Stomach smooth muscle (tissue), 2 donors: ENCODE data around the gene ARHGAP21.
"Not testable (repeated sequence)": the region's sequence is repeated elsewhere in the genome, so short reads cannot be mapped to it uniquely, and the experiment has no call there.

ENCODE experiments used
- H3K27ac ChIP-seq: one replicate; pipeline ENCODE4 v1.7.0; 2013; ENCODE audit warnings: mild to moderate bottlenecking, low read length, inconsistent platforms
- H3K27me3 ChIP-seq, 2 donors: one replicate each; pipeline ENCODE4 v1.7.0; 2013; ENCODE audit warnings: low read length in 2 of 2; ENCODE audit not compliant: insufficient read depth in 2 of 2, control insufficient read depth in 1 of 2
- H3K36me3 ChIP-seq, 2 donors: one replicate each; pipeline ENCODE4 v1.7.0; 2013; ENCODE audit warnings: low read length in 2 of 2; ENCODE audit not compliant: control insufficient read depth in 2 of 2, insufficient read depth in 2 of 2
- H3K4me1 ChIP-seq: one replicate; pipeline ENCODE4 v1.7.0; 2013; ENCODE audit warnings: low read length; ENCODE audit not compliant: control insufficient read depth, insufficient read depth
- H3K4me3 ChIP-seq, 2 donors: one replicate each; pipeline ENCODE4 v1.7.0; 2013; ENCODE audit warnings: low read length in 2 of 2
- H3K9ac ChIP-seq, 2 donors: one replicate each; pipeline ENCODE4 v1.7.0; 2013; ENCODE audit warnings: low read length in 2 of 2, mild to moderate bottlenecking in 1 of 2
- H3K9me3 ChIP-seq, 2 donors: one replicate each; pipeline ENCODE4 v1.7.0; 2013; ENCODE audit warnings: low read length in 2 of 2; ENCODE audit not compliant: control insufficient read depth in 2 of 2
- donor health status: healthy.
- donor health status: Pancreatic carcinoma.

Gene ARHGAP21

GRCh38 chr10:24625778-24626177 lies 97.9 kb downstream of the ARHGAP21 start:
- Histone ChIP-seq H3K27me3 (no peaks in the 10 kb centered on the region), H3K4me3 (no peak overlapping the region), H3K36me3 (peaks cover 0 to 5% of the 10 kb centered on the region in 2 donors), H3K9me3 (no peaks in the 10 kb centered on the region), H3K27ac (no peak overlapping the region), H3K9ac (no peak overlapping the region), H3K4me1 (no peaks in the 10 kb centered on the region)

GRCh38 chr10:24623383-24623782 lies 100.3 kb downstream of the ARHGAP21 start:
- H3K9ac ChIP-seq = no peak overlapping the region
- no peaks in the 10 kb centered on the region for H3K4me1 ChIP-seq
- H3K27me3 ChIP-seq = no peaks in the 10 kb centered on the region
- H3K27ac ChIP-seq = no peak overlapping the region
- peaks cover 4 to 5% of the 10 kb centered on the region in 2 donors for H3K36me3 ChIP-seq
- no peak overlapping the region for H3K4me3 ChIP-seq
- H3K9me3 ChIP-seq = no peaks in the 10 kb centered on the region

- H3K9ac ChIP-seq = no peak overlapping the region
- H3K27me3 ChIP-seq = no peaks in the 10 kb centered on the region
- H3K9me3 ChIP-seq = no peaks in the 10 kb centered on the region
- H3K4me3 ChIP-seq = no peak overlapping the region
- peaks cover 2 to 6% of the 10 kb centered on the region in 2 donors for H3K36me3 ChIP-seq
- no peaks in the 10 kb centered on the region for H3K4me1 ChIP-seq
- no peak overlapping the region for H3K27ac ChIP-seq
Observed at GRCh38 chr10:24622781-24623301, 100.8 kb downstream of the ARHGAP21 start.

- H3K9ac ChIP-seq, H3K9me3 ChIP-seq, H3K4me3 ChIP-seq, H3K36me3 ChIP-seq, H3K27me3 ChIP-seq, H3K27ac ChIP-seq, H3K4me1 ChIP-seq: not testable (repeated sequence)
Observed at GRCh38 chr10:24621035-24621795, 102.5 kb downstream of the ARHGAP21 start.

- not testable (repeated sequence) for H3K27ac ChIP-seq, H3K9me3 ChIP-seq, H3K9ac ChIP-seq, H3K4me3 ChIP-seq, H3K27me3 ChIP-seq, H3K36me3 ChIP-seq, H3K4me1 ChIP-seq
Observed at GRCh38 chr10:24619994-24620310, 103.7 kb downstream of the ARHGAP21 start.

GRCh38 chr10:24619291-24619993 lies 104.2 kb downstream of the ARHGAP21 start:
- H3K4me1 ChIP-seq, H3K9me3 ChIP-seq, H3K27me3 ChIP-seq, H3K36me3 ChIP-seq, H3K4me3 ChIP-seq, H3K9ac ChIP-seq, H3K27ac ChIP-seq: not testable (repeated sequence)

- Histone ChIP-seq H3K9me3 (no peaks in the 10 kb centered on the region), H3K36me3 (peaks cover 3 to 6% of the 10 kb centered on the region in 2 donors), H3K27ac (no peak overlapping the region), H3K4me1 (no peaks in the 10 kb centered on the region), H3K27me3 (no peaks in the 10 kb centered on the region), H3K9ac (no peak overlapping the region), H3K4me3 (no peak overlapping the region)
Observed at GRCh38 chr10:24618401-24618800, 105.3 kb downstream of the ARHGAP21 start.

- Histone ChIP-seq H3K27me3 (no peaks in the 10 kb centered on the region), H3K9ac (no peak overlapping the region), H3K36me3 (peaks cover 3 to 6% of the 10 kb centered on the region in 2 donors), H3K9me3 (no peaks in the 10 kb centered on the region), H3K4me1 (no peaks in the 10 kb centered on the region), H3K4me3 (no peak overlapping the region), H3K27ac (no peak overlapping the region)
Observed at GRCh38 chr10:24617771-24618396, 105.8 kb downstream of the ARHGAP21 start.

GRCh38 chr10:24616536-24616935 lies 107.2 kb downstream of the ARHGAP21 start:
- H3K4me1 ChIP-seq = no peaks in the 10 kb centered on the region
- H3K27ac ChIP-seq = no peak overlapping the region
- H3K9me3 ChIP-seq = no peaks in the 10 kb centered on the region
- H3K9ac ChIP-seq = no peak overlapping the region
- peaks cover 3 to 6% of the 10 kb centered on the region in 2 donors for H3K36me3 ChIP-seq
- H3K4me3 ChIP-seq = no peak overlapping the region
- no peaks in the 10 kb centered on the region for H3K27me3 ChIP-seq

- Histone ChIP-seq H3K9ac (no peak overlapping the region), H3K9me3 (no peaks in the 10 kb centered on the region), H3K4me1 (no peaks in the 10 kb centered on the region), H3K27me3 (no peaks in the 10 kb centered on the region), H3K36me3 (peaks cover 12 to 14% of the 10 kb centered on the region in 2 donors), H3K4me3 (no peak overlapping the region), H3K27ac (no peak overlapping the region)
Observed at GRCh38 chr10:24606021-24606420, 117.7 kb downstream of the ARHGAP21 start.
